ENCODE results near the gene TBX21. TPM values are rescaled to one million over a fixed set of nuclear protein-coding genes. Genes with fewer than 3 reads are reported as not detected.

Gene TBX21
- total and polyA plus RNA-seq, 9 of the 15 experiments (the other 6 are each of a cell fraction or from before 2014, with no cell fraction given) = 0.07 TPM; not detected in 8

- TF ChIP-seq, protein P1, sequence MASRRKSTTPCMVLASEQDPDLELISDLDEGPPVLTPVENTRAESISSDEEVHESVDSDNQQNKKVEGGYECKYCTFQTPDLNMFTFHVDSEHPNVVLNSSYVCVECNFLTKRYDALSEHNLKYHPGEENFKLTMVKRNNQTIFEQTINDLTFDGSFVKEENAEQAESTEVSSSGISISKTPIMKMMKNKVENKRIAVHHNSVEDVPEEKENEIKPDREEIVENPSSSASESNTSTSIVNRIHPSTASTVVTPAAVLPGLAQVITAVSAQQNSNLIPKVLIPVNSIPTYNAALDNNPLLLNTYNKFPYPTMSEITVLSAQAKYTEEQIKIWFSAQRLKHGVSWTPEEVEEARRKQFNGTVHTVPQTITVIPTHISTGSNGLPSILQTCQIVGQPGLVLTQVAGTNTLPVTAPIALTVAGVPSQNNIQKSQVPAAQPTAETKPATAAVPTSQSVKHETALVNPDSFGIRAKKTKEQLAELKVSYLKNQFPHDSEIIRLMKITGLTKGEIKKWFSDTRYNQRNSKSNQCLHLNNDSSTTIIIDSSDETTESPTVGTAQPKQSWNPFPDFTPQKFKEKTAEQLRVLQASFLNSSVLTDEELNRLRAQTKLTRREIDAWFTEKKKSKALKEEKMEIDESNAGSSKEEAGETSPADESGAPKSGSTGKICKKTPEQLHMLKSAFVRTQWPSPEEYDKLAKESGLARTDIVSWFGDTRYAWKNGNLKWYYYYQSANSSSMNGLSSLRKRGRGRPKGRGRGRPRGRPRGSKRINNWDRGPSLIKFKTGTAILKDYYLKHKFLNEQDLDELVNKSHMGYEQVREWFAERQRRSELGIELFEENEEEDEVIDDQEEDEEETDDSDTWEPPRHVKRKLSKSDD (conservative IDR thresholded peaks at IDR 0.05; ENCODE audit: low read length) = no peak
- TF ChIP-seq, protein P2, sequence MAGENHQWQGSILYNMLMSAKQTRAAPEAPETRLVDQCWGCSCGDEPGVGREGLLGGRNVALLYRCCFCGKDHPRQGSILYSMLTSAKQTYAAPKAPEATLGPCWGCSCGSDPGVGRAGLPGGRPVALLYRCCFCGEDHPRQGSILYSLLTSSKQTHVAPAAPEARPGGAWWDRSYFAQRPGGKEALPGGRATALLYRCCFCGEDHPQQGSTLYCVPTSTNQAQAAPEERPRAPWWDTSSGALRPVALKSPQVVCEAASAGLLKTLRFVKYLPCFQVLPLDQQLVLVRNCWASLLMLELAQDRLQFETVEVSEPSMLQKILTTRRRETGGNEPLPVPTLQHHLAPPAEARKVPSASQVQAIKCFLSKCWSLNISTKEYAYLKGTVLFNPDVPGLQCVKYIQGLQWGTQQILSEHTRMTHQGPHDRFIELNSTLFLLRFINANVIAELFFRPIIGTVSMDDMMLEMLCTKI (IDR thresholded peaks at IDR 0.05; ENCODE audit: partially characterized antibody) = no peak
- TF ChIP-seq, protein P3, sequence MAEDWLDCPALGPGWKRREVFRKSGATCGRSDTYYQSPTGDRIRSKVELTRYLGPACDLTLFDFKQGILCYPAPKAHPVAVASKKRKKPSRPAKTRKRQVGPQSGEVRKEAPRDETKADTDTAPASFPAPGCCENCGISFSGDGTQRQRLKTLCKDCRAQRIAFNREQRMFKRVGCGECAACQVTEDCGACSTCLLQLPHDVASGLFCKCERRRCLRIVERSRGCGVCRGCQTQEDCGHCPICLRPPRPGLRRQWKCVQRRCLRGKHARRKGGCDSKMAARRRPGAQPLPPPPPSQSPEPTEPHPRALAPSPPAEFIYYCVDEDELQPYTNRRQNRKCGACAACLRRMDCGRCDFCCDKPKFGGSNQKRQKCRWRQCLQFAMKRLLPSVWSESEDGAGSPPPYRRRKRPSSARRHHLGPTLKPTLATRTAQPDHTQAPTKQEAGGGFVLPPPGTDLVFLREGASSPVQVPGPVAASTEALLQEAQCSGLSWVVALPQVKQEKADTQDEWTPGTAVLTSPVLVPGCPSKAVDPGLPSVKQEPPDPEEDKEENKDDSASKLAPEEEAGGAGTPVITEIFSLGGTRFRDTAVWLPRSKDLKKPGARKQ (CRISPR knock-in tag; IDR thresholded peaks at IDR 0.05) = no peak
- TF ChIP-seq RREB1 (CRISPR knock-in tag; IDR thresholded peaks at IDR 0.05) = no peak
- no peak for TF ChIP-seq ZNF282 (CRISPR knock-in tag; IDR thresholded peaks at IDR 0.05)
- TF ChIP-seq SLC30A9 (CRISPR knock-in tag; IDR thresholded peaks at IDR 0.05) = no peak
- no peak for TF ChIP-seq MAFG (tag; conservative IDR thresholded peaks at IDR 0.05)
- TF ChIP-seq TFAP4 (CRISPR knock-in tag; IDR thresholded peaks at IDR 0.05; ENCODE audit: borderline replicate concordance) = 0 out of 2 replicates have a peak, but pooled peaks have one; percentile 24
- no peak for TF ChIP-seq ZNF445 (CRISPR knock-in tag; IDR thresholded peaks at IDR 0.05; ENCODE audit: low read depth)
- TF ChIP-seq ZNF431 (CRISPR knock-in tag; IDR thresholded peaks at IDR 0.05) = no peak
- no peak for TF ChIP-seq POLR2AphosphoS2 (IDR thresholded peaks at IDR 0.05; ENCODE audit: low read length)
- TF ChIP-seq YY1 (IDR thresholded peaks at IDR 0.05; ENCODE audit: borderline replicate concordance in 1 of 3, control insufficient read depth in 1 of 3, extremely low read depth in 1 of 3, insufficient read depth in 3 of 3, insufficient read length in 1 of 3, insufficient replicate concordance in 2 of 3, low read depth in 1 of 3, low read length in 2 of 3) = no peak
Measured at GRCh38 chr17:47789611-47790561, 56.9 kb downstream of the TBX21 start (continued).

All from K562 (cell line).